ENCODE results near the gene TMC5. TPM values are rescaled to one million over a fixed set of nuclear protein-coding genes. Genes with fewer than 3 reads are reported as not detected.
"Not testable (repeated sequence)": the region's sequence is repeated elsewhere in the genome, so short reads cannot be mapped to it uniquely, and the experiment has no call there.

TMC5 gene
- total RNA-seq, 2 donors from 2014 or later, result 1.3 to 2.2 TPM

DNA sequence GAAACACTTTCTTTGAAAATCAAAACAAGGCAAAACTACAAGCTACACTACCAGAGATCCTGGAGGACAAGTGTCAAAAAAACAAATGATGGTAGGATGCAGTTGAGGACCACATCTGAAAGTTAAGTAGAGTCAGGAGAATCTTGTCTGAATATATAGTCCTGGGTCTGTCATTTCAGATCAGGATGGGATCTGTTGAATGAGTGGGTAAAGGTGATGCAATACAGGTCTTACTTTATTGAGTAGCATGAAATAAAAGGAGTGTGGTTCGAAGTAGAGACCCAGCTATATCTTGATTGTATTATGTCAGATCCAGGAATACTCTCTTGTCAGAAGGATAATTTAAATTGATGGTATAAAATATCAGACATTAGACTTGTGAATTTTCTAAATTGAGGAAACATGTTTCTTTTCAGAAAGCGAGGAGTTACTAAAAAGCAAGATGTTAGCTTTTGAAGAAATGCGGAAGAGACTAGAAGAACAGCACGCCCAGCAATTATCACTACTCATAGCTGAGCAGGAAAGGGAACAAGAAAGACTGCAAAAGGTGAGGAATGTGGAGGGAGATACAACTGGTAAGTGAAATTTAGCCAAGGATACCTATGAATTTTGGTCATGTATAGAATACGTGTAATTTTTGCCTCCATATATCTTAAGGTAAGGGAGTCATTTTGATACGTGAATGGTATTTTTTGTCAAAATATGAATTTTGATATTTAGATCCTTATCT is 122.7 kb downstream of the TMC5 start:
- Mint-ChIP-seq H3K4me1 (no peaks in the 10 kb centered on the region), H3K9me3 (peaks cover 17% of the 10 kb centered on the region), H3K4me3 (no peak overlapping the region), H3K36me3 (ENCODE audit: low read depth) (peaks cover 72% of the 10 kb centered on the region), H3K27ac (no peak overlapping the region), H3K27me3 (ENCODE audit: insufficient read depth) (no peaks in the 10 kb centered on the region)
- Histone ChIP-seq H3K4me1 (ENCODE audit: control insufficient read depth, insufficient read depth, low read length) (no peaks in the 10 kb centered on the region), H3K36me3 (ENCODE audit: control insufficient read depth, insufficient read depth, low read length) (peaks cover 74% of the 10 kb centered on the region), H3K27ac (ENCODE audit: low read depth, low read length) (no peak overlapping the region), H3K9me3 (ENCODE audit: control insufficient read depth, low read length) (peaks cover 25% of the 10 kb centered on the region), H3K4me3 (ENCODE audit: low read length) (no peak overlapping the region), H3K27me3 (ENCODE audit: control insufficient read depth, insufficient read depth, low read length, poor library complexity, severe bottlenecking) (no peaks in the 10 kb centered on the region), H3K9ac (ENCODE audit: extremely low read depth, low read length, poor library complexity, severe bottlenecking) (no peak overlapping the region)
- DNase-seq, result no peak
- WGBS, 2 experiments (ENCODE audit: insufficient coverage in 1 of 2, insufficient read length in 1 of 2), result 92% methylated on average over 4 to 6 of the region's 6 CpGs
- TF ChIP-seq, protein P1, sequence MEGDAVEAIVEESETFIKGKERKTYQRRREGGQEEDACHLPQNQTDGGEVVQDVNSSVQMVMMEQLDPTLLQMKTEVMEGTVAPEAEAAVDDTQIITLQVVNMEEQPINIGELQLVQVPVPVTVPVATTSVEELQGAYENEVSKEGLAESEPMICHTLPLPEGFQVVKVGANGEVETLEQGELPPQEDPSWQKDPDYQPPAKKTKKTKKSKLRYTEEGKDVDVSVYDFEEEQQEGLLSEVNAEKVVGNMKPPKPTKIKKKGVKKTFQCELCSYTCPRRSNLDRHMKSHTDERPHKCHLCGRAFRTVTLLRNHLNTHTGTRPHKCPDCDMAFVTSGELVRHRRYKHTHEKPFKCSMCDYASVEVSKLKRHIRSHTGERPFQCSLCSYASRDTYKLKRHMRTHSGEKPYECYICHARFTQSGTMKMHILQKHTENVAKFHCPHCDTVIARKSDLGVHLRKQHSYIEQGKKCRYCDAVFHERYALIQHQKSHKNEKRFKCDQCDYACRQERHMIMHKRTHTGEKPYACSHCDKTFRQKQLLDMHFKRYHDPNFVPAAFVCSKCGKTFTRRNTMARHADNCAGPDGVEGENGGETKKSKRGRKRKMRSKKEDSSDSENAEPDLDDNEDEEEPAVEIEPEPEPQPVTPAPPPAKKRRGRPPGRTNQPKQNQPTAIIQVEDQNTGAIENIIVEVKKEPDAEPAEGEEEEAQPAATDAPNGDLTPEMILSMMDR (conservative IDR thresholded peaks at IDR 0.05), result no peak

DNA sequence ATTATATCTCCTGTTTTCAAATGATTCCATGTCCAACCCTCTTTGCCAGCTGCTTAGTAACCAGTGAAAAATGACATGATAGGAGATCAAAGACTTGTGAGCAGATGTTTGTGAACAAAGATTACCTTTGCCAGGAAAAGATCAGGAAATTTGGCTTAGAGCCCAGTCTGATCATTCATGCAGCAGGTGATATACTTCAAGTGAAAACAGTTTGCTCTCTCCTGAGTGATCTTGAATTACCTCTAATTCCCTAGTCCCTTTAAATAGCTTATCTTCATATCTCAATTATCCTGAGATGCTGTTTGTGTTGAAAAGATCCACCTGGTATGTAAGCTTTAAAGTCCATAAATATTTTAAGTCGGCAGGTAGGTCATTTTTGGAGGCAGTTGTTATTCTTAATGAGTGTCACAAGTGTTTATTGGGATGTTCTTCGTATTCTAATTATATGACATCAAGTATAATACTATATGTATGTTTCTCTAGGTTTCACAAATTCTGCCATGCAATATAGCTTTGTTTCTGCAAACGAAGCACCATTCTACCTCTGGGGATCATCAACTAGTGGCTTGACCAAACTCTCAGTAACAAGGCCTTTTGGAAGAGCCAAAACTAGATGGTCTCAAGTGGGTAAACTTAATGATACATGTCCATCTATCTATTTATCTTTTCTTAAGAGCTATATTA is 124.6 kb downstream of the TMC5 start:
- Mint-ChIP-seq H3K9me3 (peaks cover 17% of the 10 kb centered on the region), H3K4me1 (no peaks in the 10 kb centered on the region), H3K36me3 (ENCODE audit: low read depth) (peaks cover 64% of the 10 kb centered on the region), H3K27me3 (ENCODE audit: insufficient read depth) (no peaks in the 10 kb centered on the region), H3K4me3 (no peak overlapping the region), H3K27ac (no peak overlapping the region)
- Histone ChIP-seq H3K4me1 (ENCODE audit: control insufficient read depth, insufficient read depth, low read length) (no peaks in the 10 kb centered on the region), H3K27me3 (ENCODE audit: control insufficient read depth, insufficient read depth, low read length, poor library complexity, severe bottlenecking) (no peaks in the 10 kb centered on the region), H3K27ac (ENCODE audit: low read depth, low read length) (no peak overlapping the region), H3K36me3 (ENCODE audit: control insufficient read depth, insufficient read depth, low read length) (peaks cover 70% of the 10 kb centered on the region), H3K4me3 (ENCODE audit: low read length) (no peak overlapping the region), H3K9ac (ENCODE audit: extremely low read depth, low read length, poor library complexity, severe bottlenecking) (no peak overlapping the region), H3K9me3 (ENCODE audit: control insufficient read depth, low read length) (peaks cover 25% of the 10 kb centered on the region)
- 97% methylated on average over 2 of the region's 3 CpGs; no CpG with 5 or more reads in 1 of the 2 experiments for WGBS, 2 experiments (ENCODE audit: insufficient coverage in 1 of 2, insufficient read length in 1 of 2)
- no peak for DNase-seq
- TF ChIP-seq, protein P1 (conservative IDR thresholded peaks at IDR 0.05), result no peak

- H3K36me3 ChIP-seq (ENCODE audit: control insufficient read depth, insufficient read depth, low read length), result peaks cover 79% of the 10 kb centered on the region
- not testable (repeated sequence) for H3K27me3 Mint-ChIP-seq (ENCODE audit: insufficient read depth); H3K27ac Mint-ChIP-seq; H3K4me1 ChIP-seq (ENCODE audit: control insufficient read depth, insufficient read depth, low read length); H3K4me3 Mint-ChIP-seq; H3K4me1 Mint-ChIP-seq; H3K27me3 ChIP-seq (ENCODE audit: control insufficient read depth, insufficient read depth, low read length, poor library complexity, severe bottlenecking); H3K4me3 ChIP-seq (ENCODE audit: low read length); H3K9ac ChIP-seq (ENCODE audit: extremely low read depth, low read length, poor library complexity, severe bottlenecking); H3K27ac ChIP-seq (ENCODE audit: low read depth, low read length); DNase-seq
- 95% methylated on average over 7 to 10 of the region's 10 CpGs for WGBS, 2 experiments (ENCODE audit: insufficient coverage in 1 of 2, insufficient read length in 1 of 2)
- Mint-ChIP-seq H3K36me3 (ENCODE audit: low read depth) (peaks cover 67% of the 10 kb centered on the region), H3K9me3 (peaks cover 17% of the 10 kb centered on the region)
- H3K9me3 ChIP-seq (ENCODE audit: control insufficient read depth, low read length), result peaks cover 25% of the 10 kb centered on the region
Observed at GRCh38 chr16:19543278-19543996, 125.8 kb downstream of the TMC5 start.

All from endodermal cell (in vitro differentiated cells).